ENCODE results near the gene IFT43.

IFT43 gene

DNA sequence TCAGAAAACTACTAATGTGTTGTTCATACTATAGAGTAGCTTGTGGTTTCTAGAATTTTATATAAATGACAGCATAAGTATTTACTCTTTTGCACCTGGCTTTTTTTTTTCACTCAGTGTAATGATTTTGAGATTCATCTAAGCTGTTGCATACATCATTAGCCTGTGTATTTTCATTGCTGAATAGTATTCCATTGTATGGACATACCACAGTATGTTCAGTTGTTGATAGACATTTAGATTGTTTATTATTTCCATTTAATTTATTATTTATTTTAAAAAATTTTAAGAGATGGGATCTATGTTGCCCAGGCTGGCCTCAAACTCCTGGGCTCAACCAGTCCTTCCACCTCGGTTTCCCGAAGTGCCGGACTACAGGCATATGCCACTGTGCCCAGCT, 80.0 kb downstream of the IFT43 start:
- TF ChIP-seq, protein P1, sequence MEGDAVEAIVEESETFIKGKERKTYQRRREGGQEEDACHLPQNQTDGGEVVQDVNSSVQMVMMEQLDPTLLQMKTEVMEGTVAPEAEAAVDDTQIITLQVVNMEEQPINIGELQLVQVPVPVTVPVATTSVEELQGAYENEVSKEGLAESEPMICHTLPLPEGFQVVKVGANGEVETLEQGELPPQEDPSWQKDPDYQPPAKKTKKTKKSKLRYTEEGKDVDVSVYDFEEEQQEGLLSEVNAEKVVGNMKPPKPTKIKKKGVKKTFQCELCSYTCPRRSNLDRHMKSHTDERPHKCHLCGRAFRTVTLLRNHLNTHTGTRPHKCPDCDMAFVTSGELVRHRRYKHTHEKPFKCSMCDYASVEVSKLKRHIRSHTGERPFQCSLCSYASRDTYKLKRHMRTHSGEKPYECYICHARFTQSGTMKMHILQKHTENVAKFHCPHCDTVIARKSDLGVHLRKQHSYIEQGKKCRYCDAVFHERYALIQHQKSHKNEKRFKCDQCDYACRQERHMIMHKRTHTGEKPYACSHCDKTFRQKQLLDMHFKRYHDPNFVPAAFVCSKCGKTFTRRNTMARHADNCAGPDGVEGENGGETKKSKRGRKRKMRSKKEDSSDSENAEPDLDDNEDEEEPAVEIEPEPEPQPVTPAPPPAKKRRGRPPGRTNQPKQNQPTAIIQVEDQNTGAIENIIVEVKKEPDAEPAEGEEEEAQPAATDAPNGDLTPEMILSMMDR (conservative IDR thresholded peaks at IDR 0.05; ENCODE audit: low read depth, low read length) = no peak
- no peak overlapping the region for H3K4me3 ChIP-seq (ENCODE audit: low read depth, low read length)
- no peak for DNase-seq (ENCODE audit: low read depth)

DNA sequence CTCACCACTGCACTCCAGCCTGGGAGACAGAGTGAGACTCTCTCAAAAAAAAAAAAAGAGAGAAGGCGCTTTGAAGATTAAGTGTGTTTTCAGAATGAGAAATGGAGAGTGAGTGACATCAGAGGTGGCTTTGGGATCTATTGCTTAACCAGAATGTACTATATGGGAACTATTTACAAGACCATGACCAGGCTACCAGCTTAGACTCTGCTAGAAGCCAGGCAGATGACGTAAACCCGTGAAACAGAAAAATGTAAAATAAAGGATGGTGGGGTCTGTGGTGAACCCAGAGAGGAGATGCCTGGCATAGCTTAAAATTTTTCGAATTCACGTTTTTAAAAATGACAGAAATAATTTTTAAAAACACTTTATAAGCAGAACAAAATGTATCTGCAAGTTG, 82.0 kb downstream of the IFT43 start:
- no peak for DNase-seq (ENCODE audit: low read depth)
- TF ChIP-seq, protein P1 (conservative IDR thresholded peaks at IDR 0.05; ENCODE audit: low read depth, low read length) = no peak
- H3K4me3 ChIP-seq (ENCODE audit: low read depth, low read length) = no peak overlapping the region

DNA sequence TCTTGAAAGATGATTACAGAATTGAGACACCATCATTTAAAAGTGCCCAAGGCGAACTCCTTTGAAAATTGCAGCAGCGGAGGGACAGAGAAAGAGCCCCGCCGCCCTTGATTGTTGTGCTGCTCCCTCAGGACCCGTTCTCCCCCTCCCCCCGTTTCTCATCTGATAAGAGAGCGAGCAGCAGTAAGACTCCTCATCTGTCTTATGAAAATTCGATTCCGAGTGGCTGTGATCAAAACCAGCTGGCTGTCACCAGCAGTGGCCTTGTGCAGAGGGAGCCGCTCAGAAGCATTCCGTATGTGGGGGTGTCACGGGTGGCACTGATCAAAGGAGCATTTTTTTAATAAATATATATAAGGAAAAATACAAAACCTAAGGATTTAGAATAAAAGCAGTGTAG, 88.2 kb downstream of the IFT43 start:
- TF ChIP-seq, protein P1 (conservative IDR thresholded peaks at IDR 0.05; ENCODE audit: low read depth, low read length) = no peak
- no peak for DNase-seq (ENCODE audit: low read depth)

DNA sequence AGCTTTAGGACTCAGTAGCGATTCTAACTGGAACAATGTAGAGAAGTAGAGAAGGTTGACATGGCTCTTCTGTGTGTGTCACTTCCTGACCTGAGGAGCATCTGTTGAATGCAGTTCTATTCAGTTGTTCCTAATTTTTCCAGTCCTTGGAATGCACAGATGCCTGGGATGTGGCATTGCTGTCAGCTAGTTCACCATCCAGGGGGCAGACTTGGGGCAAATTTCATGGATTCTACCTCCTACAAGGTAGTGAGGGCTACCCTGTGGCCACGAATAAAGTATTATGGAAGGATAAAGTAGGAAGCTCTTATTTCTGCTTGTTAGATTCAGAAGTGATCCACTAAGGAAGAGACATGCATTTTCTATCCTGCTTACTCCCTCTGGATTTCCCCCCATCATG, 91.8 kb downstream of the IFT43 start:
- TF ChIP-seq, protein P1 (conservative IDR thresholded peaks at IDR 0.05; ENCODE audit: low read depth, low read length) = no peak
- no peak overlapping the region for H3K4me3 ChIP-seq (ENCODE audit: low read depth, low read length)
- no peak for DNase-seq (ENCODE audit: low read depth)

More for the DNA sequence above, 88.2 kb downstream of the IFT43 start:
- no peak overlapping the region for H3K4me3 ChIP-seq (ENCODE audit: low read depth, low read length)

DNA sequence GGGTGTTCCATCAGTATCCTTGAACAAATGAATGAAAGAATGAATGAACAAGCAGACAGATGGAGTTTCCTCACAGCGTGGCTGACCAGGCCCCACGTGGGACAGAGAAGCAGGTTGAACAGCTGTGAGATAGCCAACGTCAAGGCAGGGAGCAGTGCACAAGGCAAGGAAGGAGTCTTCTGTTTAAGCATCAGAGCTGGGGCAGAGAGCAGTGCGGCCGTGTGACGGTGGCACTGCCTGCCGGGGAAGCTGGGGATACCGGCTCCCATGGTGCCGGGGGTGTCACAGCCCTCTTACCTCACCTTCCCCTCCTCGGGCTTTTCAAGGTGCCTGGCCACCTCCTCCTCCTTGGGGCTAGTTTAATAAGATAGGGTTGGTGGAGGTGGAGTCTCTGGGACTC, 92.9 kb downstream of the IFT43 start:
- TF ChIP-seq, protein P1 (conservative IDR thresholded peaks at IDR 0.05; ENCODE audit: low read depth, low read length) = no peak
- H3K4me3 ChIP-seq (ENCODE audit: low read depth, low read length) = no peak overlapping the region
- DNase-seq (ENCODE audit: low read depth) = no peak

DNA sequence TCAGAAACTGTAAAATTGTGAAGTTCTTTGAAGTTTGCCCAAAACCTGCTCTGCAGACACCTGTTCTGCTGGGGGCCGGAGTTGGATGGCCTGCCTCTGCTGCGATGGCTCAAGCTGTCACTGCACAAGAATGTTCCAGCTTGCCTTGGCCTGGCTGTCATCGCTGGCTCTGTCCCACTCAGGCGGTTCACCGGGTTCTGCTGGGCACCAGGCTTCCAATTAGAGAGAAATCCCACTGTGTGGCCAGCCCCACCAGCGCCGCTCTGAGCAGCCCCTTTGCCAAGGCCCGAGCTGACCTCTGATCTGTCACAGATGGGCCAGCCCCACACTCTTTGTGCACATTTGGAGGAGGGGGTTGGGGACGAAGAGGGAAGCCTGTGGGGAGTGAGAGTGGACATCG, 94.5 kb downstream of the IFT43 start:
- TF ChIP-seq, protein P1 (conservative IDR thresholded peaks at IDR 0.05; ENCODE audit: low read depth, low read length) = no peak
- DNase-seq (ENCODE audit: low read depth) = no peak
- H3K4me3 ChIP-seq (ENCODE audit: low read depth, low read length) = no peak overlapping the region

DNA sequence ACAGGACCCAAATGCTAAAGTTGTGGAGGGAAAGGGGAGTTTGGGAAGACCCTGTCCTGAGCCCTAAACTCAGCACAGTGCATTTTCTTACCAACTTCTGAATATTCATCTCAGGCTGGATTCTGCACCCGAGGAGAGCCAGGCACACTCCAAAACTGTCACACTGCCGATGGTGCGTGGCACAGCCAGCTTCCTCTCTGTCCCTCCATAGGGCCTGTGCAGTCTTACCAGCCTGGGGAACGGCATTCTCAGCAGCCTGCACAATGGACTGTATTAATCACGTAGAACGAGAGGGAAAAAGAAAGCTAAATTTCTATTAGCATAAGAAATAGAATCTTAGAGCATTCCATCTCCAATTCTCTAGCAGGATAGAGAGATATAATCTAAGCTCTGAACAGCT, 94.9 kb downstream of the IFT43 start:
- TF ChIP-seq, protein P1 (conservative IDR thresholded peaks at IDR 0.05; ENCODE audit: low read depth, low read length) = no peak
- no peak overlapping the region for H3K4me3 ChIP-seq (ENCODE audit: low read depth, low read length)
- DNase-seq (ENCODE audit: low read depth) = no peak
